Erythroblast (primary cell): Measurements from ENCODE around the gene KIRREL1.

Experiments used
- GATA1 ChIP-seq: IDR thresholded peaks from 2 replicates; pipeline ENCODE4 v1.6.1; 2011; ENCODE audit warnings: low read depth, mild to moderate bottlenecking, control low read depth, low read length, moderate library complexity
- POLR2A ChIP-seq: IDR thresholded peaks from 2 replicates; pipeline ENCODE4 v1.6.1; 2011; ENCODE audit warnings: mild to moderate bottlenecking, low read length

DNA sequence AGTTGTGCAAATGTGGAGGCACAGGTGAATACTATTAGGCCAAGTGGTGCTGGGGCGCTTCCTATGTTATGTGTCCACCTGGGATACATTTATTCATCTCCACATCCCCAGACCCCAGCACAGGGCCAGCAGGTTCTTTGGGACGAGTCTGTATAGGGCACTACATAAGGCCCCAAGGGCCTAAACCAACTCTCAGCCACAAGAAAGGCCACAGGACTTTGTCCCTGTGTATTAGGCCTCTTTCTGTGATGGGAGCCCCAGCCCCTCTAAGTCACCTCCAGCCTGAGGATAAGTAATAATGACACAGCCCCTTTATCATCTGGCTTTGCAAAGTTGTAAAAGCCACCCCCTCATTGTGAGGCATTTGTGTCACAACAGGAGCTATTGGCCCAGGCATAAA lies 108.0 kb downstream of the KIRREL1 start:
- TF ChIP-seq POLR2A = no peak
- no peak for TF ChIP-seq GATA1
